SK-N-SH (cell line): ENCODE results near the gene USP19.

Experiments
- CTCF ChIP-seq: fragments of 200-600 bp; sonication (generic); IDR thresholded peaks from 2 replicates; pipeline ENCODE4 v1.6.1; 2017; ENCODE audit warnings: antibody characterized with exemption, mild to moderate bottlenecking, moderate library complexity
- ELF1 ChIP-seq: IDR thresholded peaks from 2 replicates; pipeline ENCODE4 v1.4.0; 2012
- PBX3 ChIP-seq: IDR thresholded peaks from 2 replicates; pipeline ENCODE4; 2012
- TEAD4 ChIP-seq: IDR thresholded peaks from 2 replicates; pipeline ENCODE4 v1.4.0; 2012; ENCODE audit warnings: mild to moderate bottlenecking, borderline replicate concordance; ENCODE audit not compliant: insufficient read depth

GRCh38 chr3:49093853-49094767 lies 26.5 kb downstream of the USP19 start, which contains the start of gene QRICH1:
- TF ChIP-seq CTCF (peak; percentile 66), ELF1 (no peak), TEAD4 (no peak), PBX3 (no peak)
